ENCODE data around the gene TSHR.

DNA sequence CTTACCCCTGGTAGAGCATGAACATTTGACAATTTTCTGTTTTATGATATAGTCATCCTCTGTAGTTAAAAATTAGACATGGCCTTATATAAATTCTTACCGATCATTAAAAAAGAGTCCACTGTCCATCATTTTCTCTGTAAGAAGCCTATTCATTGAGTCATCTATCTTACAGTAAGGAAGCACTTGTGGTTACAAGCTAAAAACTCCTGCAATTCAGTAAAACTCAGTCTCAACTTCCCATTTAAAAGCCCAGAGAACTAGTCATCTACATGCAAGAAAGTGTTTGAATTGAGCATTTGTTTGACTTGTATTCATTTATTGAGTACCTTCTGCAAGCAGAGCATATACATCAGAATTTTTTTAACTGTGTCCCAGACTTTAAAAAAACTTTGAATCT lies 202.0 kb downstream of the TSHR start:
- TF ChIP-seq, protein P1, sequence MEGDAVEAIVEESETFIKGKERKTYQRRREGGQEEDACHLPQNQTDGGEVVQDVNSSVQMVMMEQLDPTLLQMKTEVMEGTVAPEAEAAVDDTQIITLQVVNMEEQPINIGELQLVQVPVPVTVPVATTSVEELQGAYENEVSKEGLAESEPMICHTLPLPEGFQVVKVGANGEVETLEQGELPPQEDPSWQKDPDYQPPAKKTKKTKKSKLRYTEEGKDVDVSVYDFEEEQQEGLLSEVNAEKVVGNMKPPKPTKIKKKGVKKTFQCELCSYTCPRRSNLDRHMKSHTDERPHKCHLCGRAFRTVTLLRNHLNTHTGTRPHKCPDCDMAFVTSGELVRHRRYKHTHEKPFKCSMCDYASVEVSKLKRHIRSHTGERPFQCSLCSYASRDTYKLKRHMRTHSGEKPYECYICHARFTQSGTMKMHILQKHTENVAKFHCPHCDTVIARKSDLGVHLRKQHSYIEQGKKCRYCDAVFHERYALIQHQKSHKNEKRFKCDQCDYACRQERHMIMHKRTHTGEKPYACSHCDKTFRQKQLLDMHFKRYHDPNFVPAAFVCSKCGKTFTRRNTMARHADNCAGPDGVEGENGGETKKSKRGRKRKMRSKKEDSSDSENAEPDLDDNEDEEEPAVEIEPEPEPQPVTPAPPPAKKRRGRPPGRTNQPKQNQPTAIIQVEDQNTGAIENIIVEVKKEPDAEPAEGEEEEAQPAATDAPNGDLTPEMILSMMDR (IDR thresholded peaks at IDR 0.05), result no peak
- TF ChIP-seq POLR2A (IDR thresholded peaks at IDR 0.05) (no peak), EP300 (IDR thresholded peaks at IDR 0.05) (no peak), POLR2AphosphoS5 (IDR thresholded peaks at IDR 0.05) (no peak)

Data from suprapubic skin (tissue), 4 donors.